ENCODE measurements around the gene SYPL2. TPM values are rescaled to one million over a fixed set of nuclear protein-coding genes. Genes with fewer than 3 reads are reported as not detected.

SYPL2 gene
- total RNA-seq, 6 experiments from 2014 or later: 16.0 to 34.1 (median 18.5) TPM

- H3K4me1 Mint-ChIP-seq (ENCODE audit: low read depth): peaks cover 29% of the 10 kb centered on the region
- TF ChIP-seq CTCF (IDR thresholded peaks at IDR 0.05): no peak
- H3K27ac Mint-ChIP-seq: no peak overlapping the region; the same call in 1 of the 2 replicates
- DNase-seq: no peak
- no peaks in the 10 kb centered on the region for H3K9me3 Mint-ChIP-seq
- H3K4me3 Mint-ChIP-seq: peak overlapping the region; percentile 85
- peaks cover 3% of the 10 kb centered on the region for H3K27me3 Mint-ChIP-seq (ENCODE audit: insufficient read depth)
- H3K36me3 Mint-ChIP-seq (ENCODE audit: low read depth): no peaks in the 10 kb centered on the region
Observed at GRCh38 chr1:109466125-109466451, 258 bp upstream of the SYPL2 start.

GRCh38 chr1:109467301-109467777 is 993 bp downstream of the SYPL2 start:
- TF ChIP-seq CTCF (IDR thresholded peaks at IDR 0.05): no peak
- Mint-ChIP-seq H3K9me3 (no peaks in the 10 kb centered on the region), H3K36me3 (ENCODE audit: low read depth) (no peaks in the 10 kb centered on the region), H3K27ac (no peak overlapping the region), H3K4me1 (ENCODE audit: low read depth) (peaks cover 26% of the 10 kb centered on the region), H3K27me3 (ENCODE audit: insufficient read depth) (no peaks in the 10 kb centered on the region; the same call in 1 of the 2 replicates), H3K4me3 (peak overlapping the region; percentile 85)
- no peak for DNase-seq

- Mint-ChIP-seq H3K36me3 (ENCODE audit: low read depth) (no peaks in the 10 kb centered on the region), H3K4me3 (peak overlapping the region; percentile 85; the same call in 1 of the 2 replicates), H3K4me1 (ENCODE audit: low read depth) (peaks cover 19% of the 10 kb centered on the region), H3K27me3 (ENCODE audit: insufficient read depth) (no peaks in the 10 kb centered on the region; the same call in 1 of the 2 replicates), H3K27ac (no peak overlapping the region), H3K9me3 (no peaks in the 10 kb centered on the region)
- DNase-seq: no peak
- no peak for TF ChIP-seq CTCF (IDR thresholded peaks at IDR 0.05)
Observed at GRCh38 chr1:109468061-109468460, 1.7 kb downstream of the SYPL2 start.

- Mint-ChIP-seq H3K27me3 (ENCODE audit: insufficient read depth) (no peaks in the 10 kb centered on the region; the same call in 1 of the 2 replicates), H3K9me3 (no peaks in the 10 kb centered on the region), H3K27ac (no peak overlapping the region), H3K4me1 (ENCODE audit: low read depth) (peaks cover 16% of the 10 kb centered on the region; the same call in 1 of the 2 replicates), H3K36me3 (ENCODE audit: low read depth) (no peaks in the 10 kb centered on the region), H3K4me3 (no peak overlapping the region)
- DNase-seq: no peak
- TF ChIP-seq CTCF (IDR thresholded peaks at IDR 0.05): no peak
Observed at GRCh38 chr1:109468903-109469302, 2.6 kb downstream of the SYPL2 start.

GRCh38 chr1:109470245-109470644 is 3.9 kb downstream of the SYPL2 start:
- DNase-seq: no peak
- Mint-ChIP-seq H3K27ac (no peak overlapping the region), H3K36me3 (ENCODE audit: low read depth) (no peaks in the 10 kb centered on the region), H3K4me1 (ENCODE audit: low read depth) (peaks cover 8% of the 10 kb centered on the region; the same call in 1 of the 2 replicates), H3K4me3 (no peak overlapping the region), H3K9me3 (no peaks in the 10 kb centered on the region), H3K27me3 (ENCODE audit: insufficient read depth) (no peaks in the 10 kb centered on the region; the same call in 1 of the 2 replicates)
- no peak for TF ChIP-seq CTCF (IDR thresholded peaks at IDR 0.05)

Data from HFFc6 (cell line).